HG03103 (cell line): ENCODE results near the gene TM9SF1.
A peak's percentile ranks its signal among the peaks of the same experiment; 100 is the strongest.

Experiments used
- ATAC-seq: cut with Tn5 transposase; IDR thresholded peaks from one replicate; pipeline ENCODE4 v1.9.1; 2021; ENCODE audit warnings: low read depth; ENCODE audit not compliant: unreplicated experiment

TM9SF1 gene, protein sequence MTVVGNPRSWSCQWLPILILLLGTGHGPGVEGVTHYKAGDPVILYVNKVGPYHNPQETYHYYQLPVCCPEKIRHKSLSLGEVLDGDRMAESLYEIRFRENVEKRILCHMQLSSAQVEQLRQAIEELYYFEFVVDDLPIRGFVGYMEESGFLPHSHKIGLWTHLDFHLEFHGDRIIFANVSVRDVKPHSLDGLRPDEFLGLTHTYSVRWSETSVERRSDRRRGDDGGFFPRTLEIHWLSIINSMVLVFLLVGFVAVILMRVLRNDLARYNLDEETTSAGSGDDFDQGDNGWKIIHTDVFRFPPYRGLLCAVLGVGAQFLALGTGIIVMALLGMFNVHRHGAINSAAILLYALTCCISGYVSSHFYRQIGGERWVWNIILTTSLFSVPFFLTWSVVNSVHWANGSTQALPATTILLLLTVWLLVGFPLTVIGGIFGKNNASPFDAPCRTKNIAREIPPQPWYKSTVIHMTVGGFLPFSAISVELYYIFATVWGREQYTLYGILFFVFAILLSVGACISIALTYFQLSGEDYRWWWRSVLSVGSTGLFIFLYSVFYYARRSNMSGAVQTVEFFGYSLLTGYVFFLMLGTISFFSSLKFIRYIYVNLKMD

DNA sequence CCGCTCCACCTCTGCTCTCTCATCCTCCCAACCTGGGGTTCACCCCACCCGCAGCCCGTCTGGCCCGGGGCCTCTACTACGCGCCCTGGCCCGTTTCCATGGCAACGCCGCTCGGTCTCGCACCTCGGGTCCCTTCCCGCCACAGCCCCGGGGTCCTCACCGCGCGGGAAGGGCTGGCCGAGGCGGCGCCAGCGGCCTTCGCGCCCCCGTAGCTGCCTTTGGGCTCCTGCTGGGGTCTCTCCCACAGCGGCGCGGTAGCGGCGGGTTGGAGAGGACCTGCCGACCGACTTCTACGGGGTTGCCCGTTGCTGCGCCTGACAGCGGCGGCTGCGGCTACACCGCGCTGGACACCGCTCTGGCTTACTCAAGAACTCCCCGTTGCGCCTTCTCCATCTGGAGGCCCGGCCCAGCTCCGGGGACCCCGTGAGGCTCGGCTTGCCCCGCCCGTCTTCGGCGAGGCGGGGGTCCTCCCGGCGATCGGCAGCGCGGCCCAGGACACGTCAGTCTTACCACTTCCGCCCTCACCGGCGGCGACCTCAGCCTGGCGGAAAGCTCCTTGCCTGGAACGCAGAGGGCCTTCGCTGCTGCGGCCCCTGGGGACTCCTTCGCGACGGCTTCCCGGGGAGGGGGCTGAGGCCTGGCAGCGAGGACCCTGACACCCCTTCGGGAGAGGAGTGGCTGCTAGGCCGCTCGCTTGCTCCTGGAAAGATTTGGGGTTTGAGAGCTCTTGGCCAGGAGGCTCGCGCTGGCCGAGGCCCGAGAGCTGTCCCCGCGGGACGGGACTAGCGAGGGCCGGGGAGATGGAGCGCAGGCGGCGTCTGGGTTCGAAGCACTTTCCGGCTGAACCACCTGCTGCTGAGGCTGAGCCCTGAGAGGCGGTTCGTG lies at the start of gene TM9SF1:
Gene TM9SF1 (minus strand): TSS at position 256 of the 885 bp plus-strand sequence. CDS start 422 bp downstream, outside the sequence.
- peak; percentile 77 for ATAC-seq

DNA sequence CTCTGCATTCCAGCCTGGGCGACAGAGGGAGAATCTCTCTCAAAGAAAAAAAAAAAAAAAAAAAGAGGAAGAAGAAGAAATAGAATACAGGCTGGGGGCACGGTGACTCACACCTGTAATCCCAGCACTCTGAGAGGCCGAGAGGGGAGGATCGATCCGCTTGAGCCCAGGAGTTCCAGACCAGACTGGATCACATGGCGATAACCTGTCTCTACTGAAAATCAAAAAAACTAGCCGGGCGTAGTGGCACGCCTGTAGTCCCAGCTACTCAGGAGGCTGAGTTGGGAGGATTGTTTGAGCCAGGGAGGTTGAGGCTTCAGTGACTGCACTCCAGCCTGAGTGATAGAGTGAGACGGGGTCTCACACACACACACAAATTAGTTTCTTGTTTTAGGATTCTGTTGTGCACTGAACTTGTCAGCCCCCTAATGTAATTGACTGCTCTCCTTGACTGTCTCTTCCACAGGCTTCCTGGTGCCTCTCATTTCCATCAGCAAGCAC lies 48.1 kb upstream of the TM9SF1 start:
- no peak for ATAC-seq

DNA sequence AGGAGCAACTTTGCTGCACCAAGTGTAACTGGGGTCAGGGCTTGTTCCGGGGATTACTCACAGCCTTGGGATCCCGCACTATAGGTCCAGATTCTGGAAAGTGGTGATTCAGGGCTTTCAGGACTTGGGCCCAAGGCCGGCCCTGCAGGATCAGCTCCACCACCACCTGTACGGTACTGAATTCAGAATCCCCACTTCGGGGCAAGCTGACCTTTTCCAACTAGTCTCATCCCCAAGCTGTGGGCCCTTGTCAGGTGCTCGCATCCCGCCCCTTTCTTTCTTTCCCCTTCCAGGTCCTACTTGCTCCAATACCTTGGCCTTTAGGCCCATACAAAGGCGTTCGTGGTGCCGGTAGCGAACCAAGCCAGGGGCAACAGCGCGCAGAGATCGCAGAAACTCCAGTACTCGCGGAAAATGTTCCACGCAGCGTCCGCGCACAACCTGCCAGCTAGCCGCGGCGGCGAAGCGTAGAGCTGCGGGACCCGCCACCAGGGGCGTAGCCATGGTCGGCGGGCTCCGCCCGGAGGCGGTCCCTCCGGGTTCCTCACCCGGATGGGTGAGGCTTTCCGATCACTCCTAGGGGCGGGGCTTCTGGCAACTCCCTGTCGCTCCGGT lies 46.7 kb upstream of the TM9SF1 start:
- ATAC-seq = peak; percentile 73

DNA sequence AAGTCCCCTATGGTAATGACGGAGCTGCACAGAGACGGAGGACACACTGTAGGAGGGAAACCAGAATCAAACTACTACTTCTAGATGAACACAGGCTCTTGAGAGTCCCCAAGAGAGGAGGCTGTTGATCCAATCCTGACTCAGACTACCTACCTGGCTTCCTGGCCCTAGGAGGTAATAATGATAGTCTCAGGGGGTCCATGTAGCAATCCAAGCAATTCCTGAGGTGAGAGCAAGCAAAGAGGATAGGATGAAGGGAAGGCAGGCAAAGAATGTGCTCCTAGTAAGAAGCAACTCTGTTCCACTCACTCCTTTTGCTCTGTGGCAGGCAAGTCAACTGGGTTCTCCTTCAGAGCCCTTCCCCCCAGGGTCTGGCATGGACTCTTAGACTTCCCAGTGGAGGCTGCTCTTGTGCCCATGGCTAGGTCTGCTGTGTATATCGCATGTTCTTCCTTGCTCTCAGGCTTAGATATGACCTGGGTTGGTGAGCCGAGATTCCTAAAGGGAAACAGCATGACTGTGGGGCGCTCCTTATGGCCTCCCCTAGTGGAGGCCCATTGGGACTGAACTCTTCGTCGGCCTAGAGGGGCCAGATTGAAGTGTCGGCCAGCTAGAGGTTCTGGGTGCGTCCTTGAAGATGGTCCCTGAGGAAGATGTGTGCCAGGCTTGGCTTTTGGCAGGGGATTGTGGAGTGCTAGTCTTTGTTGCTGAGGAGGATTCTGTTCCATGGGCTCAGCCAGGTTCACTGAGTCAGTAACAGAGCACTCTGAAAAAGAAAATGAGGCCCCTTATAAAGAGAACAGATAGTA lies 45.1 kb upstream of the TM9SF1 start:
- ATAC-seq = no peak

DNA sequence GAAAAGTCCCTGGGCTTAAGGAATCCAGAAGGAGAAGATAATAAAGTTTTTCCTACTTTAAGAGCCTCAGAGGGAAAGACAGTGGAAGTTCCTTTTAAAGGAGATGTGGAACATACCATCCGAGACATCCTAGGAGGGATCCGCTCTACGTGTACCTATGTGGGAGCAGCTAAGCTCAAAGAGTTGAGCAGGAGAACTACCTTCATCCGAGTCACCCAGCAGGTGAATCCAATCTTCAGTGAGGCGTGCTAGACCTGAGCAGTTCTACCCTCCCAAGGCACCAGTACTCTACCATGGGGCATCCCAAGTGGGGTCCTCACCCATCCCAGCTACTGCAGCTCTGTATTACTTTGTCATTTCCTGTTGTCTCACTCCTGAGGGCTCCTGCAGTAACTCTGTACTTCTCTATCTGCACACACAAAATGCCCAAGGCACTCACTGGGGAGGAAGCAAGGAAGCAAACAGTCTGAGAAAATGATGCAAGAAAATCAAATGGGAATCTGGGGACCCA lies 43.3 kb upstream of the TM9SF1 start:
- no peak for ATAC-seq

DNA sequence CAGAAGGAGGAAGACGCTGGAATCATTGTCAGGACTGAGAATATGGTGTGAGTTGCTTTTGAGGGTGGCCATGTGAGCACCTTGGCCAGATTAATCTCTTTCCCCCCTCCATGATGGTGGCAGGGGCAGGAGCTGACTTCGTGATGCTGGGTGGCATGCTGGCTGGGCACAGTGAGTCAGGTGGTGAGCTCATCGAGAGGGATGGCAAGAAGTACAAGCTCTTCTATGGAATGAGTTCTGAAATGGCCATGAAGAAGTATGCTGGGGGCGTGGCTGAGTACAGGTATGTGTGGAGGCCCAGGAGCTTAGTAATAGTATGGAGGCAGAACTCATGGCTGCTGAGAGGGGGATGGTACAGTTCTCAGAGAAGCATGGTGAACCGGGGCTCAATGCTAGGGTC lies 42.9 kb upstream of the TM9SF1 start:
- ATAC-seq = no peak

DNA sequence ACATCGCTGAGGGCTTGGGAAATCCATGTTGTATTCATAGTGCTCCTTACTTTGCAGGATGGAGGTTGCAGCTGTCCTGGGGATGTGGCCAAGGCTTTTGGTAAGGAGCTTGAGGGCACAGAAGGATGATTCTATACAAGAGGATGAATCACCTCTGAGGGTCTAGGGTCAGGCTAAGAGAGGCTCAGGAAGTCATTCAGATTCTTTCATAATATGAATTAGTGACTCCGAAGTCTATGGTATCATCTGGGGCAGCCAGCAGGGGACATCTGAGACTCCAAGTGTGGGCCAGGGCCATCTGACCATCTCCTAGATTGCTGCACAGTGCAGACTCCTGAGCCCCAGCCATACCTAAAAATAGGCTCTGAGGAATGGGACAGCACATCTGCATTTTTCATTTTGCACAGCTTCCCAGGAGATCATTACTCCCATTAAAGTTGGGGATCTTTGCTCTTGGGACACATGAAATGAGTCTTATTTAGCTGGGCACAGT lies 42.3 kb upstream of the TM9SF1 start:
- ATAC-seq = no peak

DNA sequence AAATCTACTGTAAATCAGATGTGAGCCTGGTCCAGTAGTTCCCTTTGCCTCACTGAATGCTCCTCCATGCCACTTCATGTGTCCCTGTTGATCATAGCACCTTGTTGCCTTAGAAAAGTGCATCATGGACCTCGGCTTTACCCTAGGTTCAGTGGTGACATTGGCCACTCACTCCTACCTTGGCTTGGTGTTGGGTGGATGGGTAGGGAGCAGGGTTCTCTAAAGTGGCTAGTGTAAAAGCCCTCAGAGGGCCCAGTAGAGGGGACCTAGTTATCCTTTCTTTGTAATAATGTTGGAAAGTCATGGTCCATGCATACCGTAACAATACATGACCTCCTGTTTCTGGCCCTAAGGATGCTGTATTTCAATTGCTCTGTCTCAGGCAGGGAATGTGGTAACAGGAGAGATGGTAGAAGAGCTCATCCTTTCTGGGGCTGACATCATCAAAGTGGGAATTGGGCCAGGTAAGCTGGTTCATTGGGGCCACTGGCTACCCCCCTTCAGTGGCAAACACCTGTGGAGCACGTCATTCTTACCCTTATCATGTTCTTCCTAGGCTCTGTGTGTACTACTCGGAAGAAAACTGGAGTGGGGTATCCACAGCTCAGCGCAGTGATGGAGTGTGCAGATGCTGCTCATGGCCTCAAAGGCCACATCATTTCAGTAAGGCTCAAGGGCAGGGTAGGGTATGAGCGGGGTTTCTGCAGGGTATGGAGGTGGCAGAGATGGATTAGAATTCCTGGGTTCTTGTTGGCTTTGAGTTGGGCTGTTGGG lies 41.6 kb upstream of the TM9SF1 start:
- no peak for ATAC-seq

DNA sequence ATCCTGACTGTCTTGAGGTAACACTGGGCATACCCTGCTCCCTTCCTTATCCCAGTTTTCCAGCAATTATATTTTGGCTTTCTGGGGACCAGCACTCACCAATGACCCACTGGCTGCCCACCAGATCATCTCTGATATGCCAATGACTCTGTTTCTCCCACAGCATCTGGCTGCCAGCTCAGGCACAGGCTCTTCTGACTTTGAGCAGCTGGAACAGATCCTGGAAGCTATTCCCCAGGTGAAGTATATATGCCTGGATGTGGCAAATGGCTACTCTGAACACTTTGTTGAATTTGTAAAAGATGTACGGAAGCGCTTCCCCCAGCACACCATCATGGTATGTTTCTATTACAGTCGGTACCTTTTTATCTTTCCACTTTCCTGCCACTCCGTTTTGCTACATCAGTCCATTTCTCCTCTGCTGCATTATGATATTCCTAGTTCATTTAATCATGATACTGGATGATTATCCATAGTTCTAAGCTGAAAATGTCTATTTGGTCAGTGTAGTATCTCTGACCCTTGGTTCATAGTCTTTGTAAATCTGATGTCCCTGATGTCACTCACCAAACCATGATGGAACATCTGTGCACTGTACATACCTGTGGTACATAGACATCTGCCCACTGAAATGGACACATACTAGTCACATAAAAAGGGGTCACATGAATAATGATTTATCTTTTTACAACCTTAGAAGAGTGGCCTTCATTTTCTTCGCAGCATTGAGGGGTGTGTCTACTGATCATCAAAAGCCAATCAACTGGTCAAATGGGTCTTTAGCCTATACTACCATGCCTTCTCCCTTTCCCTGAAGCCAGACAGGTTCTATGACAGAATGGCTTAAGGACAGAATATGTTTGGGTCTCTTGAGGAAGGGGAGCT lies 40.8 kb upstream of the TM9SF1 start:
- ATAC-seq = no peak

DNA sequence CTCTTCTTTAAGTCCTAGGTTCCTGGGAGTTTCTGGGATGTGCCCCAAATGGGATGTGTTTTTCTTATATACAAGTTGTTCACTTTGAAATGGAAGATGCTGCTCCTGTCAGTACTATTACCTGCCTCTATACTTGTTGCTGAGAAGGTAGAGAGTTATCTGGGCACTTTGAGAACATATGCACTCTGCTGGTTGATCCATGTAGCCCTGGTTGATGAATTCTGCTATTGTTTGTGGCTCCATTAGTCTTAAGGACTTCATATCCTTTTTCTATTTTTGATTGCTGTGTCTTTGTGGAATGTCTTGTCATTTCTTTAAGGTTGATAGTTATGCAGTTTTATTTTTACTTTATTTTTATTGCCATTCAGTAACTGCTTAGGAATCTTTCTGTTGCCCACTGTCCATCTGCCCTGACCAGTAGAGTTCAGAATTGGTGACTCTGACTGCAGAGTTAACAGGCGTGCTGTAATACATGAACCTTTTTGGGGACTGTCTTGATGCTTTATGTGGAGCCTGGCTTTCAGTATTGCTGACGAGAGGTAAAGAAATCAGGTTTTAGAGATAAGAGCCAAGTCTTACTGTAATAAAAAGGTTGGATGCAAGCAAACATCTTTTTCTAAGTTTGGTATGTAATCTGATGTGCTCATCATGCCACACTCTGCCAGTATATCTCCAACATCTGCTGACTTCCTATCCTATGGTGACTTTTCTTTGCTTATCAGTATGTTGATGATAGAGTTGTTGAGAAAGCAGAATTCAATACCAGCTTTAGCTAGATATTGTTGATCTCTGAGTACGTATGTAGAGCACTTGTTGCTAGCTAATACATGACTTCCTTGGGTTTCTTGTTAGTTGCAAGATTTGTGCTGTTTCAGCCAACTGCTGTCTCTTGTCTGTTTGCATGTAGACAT lies 39.1 kb upstream of the TM9SF1 start:
- no peak for ATAC-seq

DNA sequence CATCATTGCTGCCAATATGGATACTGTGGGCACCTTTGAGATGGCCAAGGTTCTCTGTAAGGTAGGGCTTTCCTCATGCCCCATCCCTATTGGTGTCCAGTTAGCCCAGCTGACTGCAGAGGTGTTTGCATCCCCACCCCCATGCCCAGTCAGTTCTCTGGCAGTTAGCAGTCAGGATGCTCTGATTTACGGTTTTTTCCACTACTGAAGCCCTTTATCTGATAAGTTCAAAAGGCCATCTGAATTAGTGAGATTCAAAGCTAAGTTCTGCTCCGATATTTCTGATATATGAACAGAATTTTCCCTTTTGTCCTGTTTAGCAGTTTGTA lies 38.3 kb upstream of the TM9SF1 start:
- no peak for ATAC-seq

DNA sequence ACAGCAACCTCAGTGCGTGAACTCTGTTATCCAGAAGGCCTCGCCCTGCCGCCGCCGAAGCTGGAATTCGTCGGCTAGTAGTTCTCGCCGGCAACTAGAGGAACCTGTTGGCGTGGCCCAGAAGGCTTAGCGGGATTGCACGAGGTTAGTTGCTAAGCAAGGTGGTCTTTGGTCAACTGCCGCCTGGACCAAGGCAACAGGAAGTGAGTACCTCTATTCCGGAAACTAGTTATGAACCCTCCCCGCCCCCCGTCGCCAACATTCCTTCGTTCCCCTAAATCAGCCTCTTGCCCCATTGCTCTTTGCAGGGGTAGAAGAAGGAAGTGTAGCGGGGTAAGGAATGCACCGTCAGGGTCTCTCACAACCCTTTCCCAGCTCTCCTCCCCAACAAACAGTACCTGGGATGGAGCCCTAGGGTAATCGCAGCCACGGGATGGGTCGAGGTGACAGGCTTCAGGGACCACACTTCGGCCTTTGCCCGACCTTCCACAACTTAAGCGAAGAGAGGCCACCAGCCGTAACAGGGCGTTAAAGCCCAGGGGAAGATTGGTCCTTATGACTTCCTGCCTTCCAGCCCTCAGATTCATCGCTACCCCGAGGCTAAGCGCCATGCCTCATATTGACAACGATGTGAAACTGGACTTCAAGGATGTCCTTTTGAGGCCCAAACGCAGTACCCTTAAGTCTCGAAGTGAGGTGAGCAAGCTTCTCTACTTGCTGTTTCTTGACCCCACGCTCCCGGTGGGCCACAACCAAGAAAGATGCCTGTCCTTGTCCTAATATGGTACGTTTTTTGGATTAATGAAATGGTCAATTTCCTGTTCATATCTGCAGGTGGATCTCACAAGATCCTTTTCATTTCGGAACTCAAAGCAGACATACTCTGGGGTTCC lies 37.6 kb upstream of the TM9SF1 start, which contains the start of gene GMPR2:
Gene GMPR2 (plus strand): TSS at position 285 of the 893 bp plus-strand sequence. CDS start 325 bp downstream, at position 610.
- peak; percentile 37 for ATAC-seq

DNA sequence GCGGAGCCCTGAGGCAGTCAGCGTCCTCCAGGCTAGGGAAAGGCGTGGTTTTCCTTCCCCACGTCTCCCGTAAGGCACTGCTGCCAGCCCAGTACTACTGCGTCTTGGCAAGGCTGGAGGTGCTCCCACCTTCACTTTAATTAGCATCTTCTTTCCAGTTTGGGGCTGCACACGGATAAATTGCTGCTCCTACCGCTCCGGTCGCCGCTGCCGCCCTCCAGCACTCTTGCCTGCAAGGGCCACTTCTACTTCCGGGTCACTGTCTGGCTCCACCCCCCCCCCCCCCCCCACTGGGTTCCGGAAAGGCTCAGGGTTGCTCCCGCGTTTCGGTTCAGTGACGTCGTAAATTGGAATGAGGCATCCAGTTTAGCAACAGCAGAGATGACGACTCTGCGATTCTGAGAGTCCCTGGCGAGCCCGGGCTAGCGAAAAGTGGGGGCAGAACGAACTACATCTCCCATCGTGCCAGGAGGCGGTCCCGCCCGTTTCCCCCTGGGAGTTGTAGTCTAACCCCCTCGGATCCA lies 36.9 kb upstream of the TM9SF1 start, which contains the start of gene NEDD8:
Gene NEDD8 (minus strand): TSS at position 247 of the 524 bp plus-strand sequence. CDS start 100 bp downstream, at position 147.
- peak; percentile 63 for ATAC-seq

DNA sequence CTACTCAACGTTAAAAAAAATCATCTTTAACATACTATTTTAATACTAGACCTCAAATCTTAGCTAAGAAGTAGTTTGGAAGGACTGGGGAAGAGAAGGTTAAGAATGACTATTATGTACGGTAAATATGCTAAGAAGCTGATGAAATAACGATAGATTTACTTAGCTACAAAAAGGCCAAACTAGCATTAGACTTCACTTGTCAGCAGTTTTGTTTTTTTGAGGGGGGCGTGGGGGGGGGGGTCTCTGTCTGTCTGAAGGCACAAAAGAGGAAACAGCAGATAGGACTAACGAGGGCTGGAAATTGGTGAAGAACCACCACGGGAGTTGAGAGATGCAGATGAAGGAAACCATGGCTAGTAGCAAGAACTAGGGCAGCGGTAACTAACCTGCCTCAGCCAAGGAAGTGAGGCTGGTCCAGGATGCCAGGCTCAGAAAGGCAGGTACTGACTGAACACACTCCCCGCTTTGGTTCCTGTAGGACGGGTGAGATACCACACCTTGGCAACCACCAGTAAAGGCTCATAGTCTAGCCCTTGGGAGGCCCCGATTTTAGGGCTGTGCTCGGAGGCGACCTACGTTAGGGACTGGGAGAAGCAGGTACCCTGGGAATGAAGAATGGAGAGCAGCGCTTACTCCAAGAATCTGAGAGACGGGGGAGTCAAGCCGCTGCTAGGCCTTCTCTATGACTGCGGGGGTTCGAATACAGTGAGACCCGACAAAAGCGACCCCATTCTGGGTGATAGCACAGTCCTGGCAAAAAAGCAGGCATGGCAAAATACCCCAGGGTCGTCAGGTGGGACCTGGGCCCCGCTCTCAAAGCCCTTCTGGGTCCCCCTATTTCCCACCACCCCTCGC lies 36.3 kb upstream of the TM9SF1 start:
- ATAC-seq = peak; percentile 4
